ENCODE results near the gene INTS3. TPM values are rescaled to one million over a fixed set of nuclear protein-coding genes. Genes with fewer than 3 reads are reported as not detected.

The INTS3 gene
- total and polyA plus RNA-seq, 9 of the 15 experiments (the other 6 are each of a cell fraction or from before 2014, with no cell fraction given), result 6.3 to 24.1 (median 14.3) TPM

- intact Hi-C loops (cut with micrococcal nuclease), result no loop called here
- POLR2A ChIA-PET, result interaction anchor here (0.9 to 1.0 kb wide), 2 partner anchors 11 to 18 kb away, joined by 3 read pairs; no protein-coding TSS in a partner anchor
- WGBS (ENCODE audit: insufficient coverage, low coverage, missing lambda C conversion rate), result 95% methylated on average over 2 of the region's 2 CpGs
Observed at GRCh38 chr1:153754266-153754665, 26.4 kb downstream of the INTS3 start.

More at GRCh38 chr1:153754266-153754665, 26.4 kb downstream of the INTS3 start:
- no peaks in the 10 kb centered on the region for H3K79me2 ChIP-seq (ENCODE audit: control insufficient read depth, insufficient read depth, low read length)
- FAIRE-seq (no peak), ATAC-seq (no peak), DNase-seq (ENCODE audit: extremely low read depth in 1 of 4, low spot score in 3 of 4) (no peak)
- H3K9me3 ChIP-seq (replicated peaks; ENCODE audit: control insufficient read depth, insufficient read depth, low read depth, low read length), result no peaks in the 10 kb centered on the region
- TF ChIP-seq SOX6 (IDR thresholded peaks at IDR 0.05) (no peak), MAZ (CRISPR knock-in tag; conservative IDR thresholded peaks at IDR 0.05 in 1 of 2, IDR thresholded peaks at IDR 0.05 in 1 of 2) (no peak), ZNF717 (CRISPR knock-in tag; IDR thresholded peaks at IDR 0.05) (no peak), KLF10 (CRISPR knock-in tag; IDR thresholded peaks at IDR 0.05) (no peak), UBTF (IDR thresholded peaks at IDR 0.05; ENCODE audit: borderline replicate concordance in 1 of 2, low read depth in 2 of 2, low read length in 2 of 2) (no peak), ZNF583 (CRISPR knock-in tag; IDR thresholded peaks at IDR 0.05) (no peak)
- no peaks in the 10 kb centered on the region for H3K9me1 ChIP-seq (ENCODE audit: control insufficient read depth, insufficient read depth, low read length)
- in situ Hi-C loops (cut with MboI), result loop anchor here (10.0 kb wide), 1 partner anchor 399 kb away; the partner anchor contains the start of gene S100A9
- H2AFZ ChIP-seq (ENCODE audit: low read depth, low read length), result no peak overlapping the region
- no peaks in the 10 kb centered on the region; a peak in 2 of 5 replicates for H3K4me1 ChIP-seq (replicated peaks in 1 of 2; ENCODE audit: control insufficient read depth in 2 of 2, insufficient read depth in 2 of 2, low read length in 2 of 2)
- peaks cover 60% of the 10 kb centered on the region for H3K36me3 ChIP-seq (ENCODE audit: control insufficient read depth, insufficient read depth, low read length)
- no peak overlapping the region for H3K4me2 ChIP-seq (ENCODE audit: insufficient read depth, low read length)
- H3K9ac ChIP-seq (ENCODE audit: insufficient read depth in 1 of 2, low read depth in 2 of 2, low read length in 2 of 2), result no peak overlapping the region
- no peak overlapping the region for H3K4me3 ChIP-seq
- no peak overlapping the region for H3K27ac ChIP-seq (ENCODE audit: extremely low read depth, low read depth, low read length)
- CTCF ChIA-PET (ENCODE audit: low intra/inter-chr PET ratio), result no interaction called here
- no TSS peak for BruUV-seq (replicated peaks)
- H3K27me3 ChIP-seq (ENCODE audit: control insufficient read depth in 2 of 2, insufficient read depth in 2 of 2, low read length in 2 of 2), result no peaks in the 10 kb centered on the region
- H4K20me1 ChIP-seq (replicated peaks; ENCODE audit: control insufficient read depth, insufficient read depth, low read length), result no peaks in the 10 kb centered on the region

Measured in K562 (cell line).